GM23338 (cell line): ENCODE results near the gene MTA3. TPM values are rescaled to one million over a fixed set of nuclear protein-coding genes. Genes with fewer than 3 reads are reported as not detected.

ENCODE experiments used
- ATAC-seq: fragments of 200-7000 bp; cut with Tn5 transposase; 3 replicates; pipeline ENCODE4 v1.9.1; 2020
- DNase-seq: peaks from one replicate; pipeline ENCODE4 v3.0.0-alpha.2; 2015; ENCODE audit warnings: low spot score
- H2AFZ ChIP-seq: fragments of 200-600 bp; sonication (generic); 2 replicates; pipeline ENCODE4 v1.8.0; 2016; ENCODE audit warnings: antibody characterized with exemption, mild to moderate bottlenecking, moderate library complexity
- H3F3A ChIP-seq: fragments of 200-600 bp; sonication (generic); replicated peaks from 2 replicates; pipeline ENCODE4 v1.8.0; 2017; ENCODE audit warnings: antibody characterized with exemption, mixed run types, low read depth
- H3K27ac ChIP-seq: fragments of 200-600 bp; sonication (generic); 2 replicates; pipeline ENCODE4 v1.6.1; 2016; ENCODE audit warnings: low read depth
- H3K27me3 ChIP-seq: fragments of 200-600 bp; sonication (generic); 2 replicates; pipeline ENCODE4 v1.8.0; 2016; ENCODE audit warnings: mild to moderate bottlenecking, mixed run types, moderate library complexity; ENCODE audit not compliant: insufficient read depth
- H3K36me3 ChIP-seq: fragments of 200-600 bp; sonication (generic); 2 replicates; pipeline ENCODE4 v1.8.0; 2016; ENCODE audit warnings: mild to moderate bottlenecking; ENCODE audit not compliant: insufficient read depth
- H3K4me1 ChIP-seq: fragments of 200-600 bp; sonication (generic); 2 replicates; pipeline ENCODE4 v1.8.0; 2016; ENCODE audit warnings: mild to moderate bottlenecking, moderate library complexity; ENCODE audit not compliant: insufficient read depth
- H3K4me2 ChIP-seq: fragments of 200-600 bp; sonication (generic); 2 replicates; pipeline ENCODE4 v1.7.1; 2017; ENCODE audit warnings: mixed run types
- H3K4me3 ChIP-seq: fragments of 200-600 bp; sonication (generic); 2 replicates; pipeline ENCODE4 v1.6.1; 2016; ENCODE audit warnings: mixed run types
- H3K79me2 ChIP-seq: fragments of 200-600 bp; sonication (generic); replicated peaks from 2 replicates; pipeline ENCODE4 v1.8.0; 2017; ENCODE audit warnings: mild to moderate bottlenecking; ENCODE audit not compliant: insufficient read depth
- H3K9me2 ChIP-seq: fragments of 200-600 bp; sonication (generic); 2 replicates; pipeline ENCODE4 v1.8.0; 2017; ENCODE audit not compliant: insufficient read depth
- H4K20me1 ChIP-seq: fragments of 200-600 bp; sonication (generic); replicated peaks from 2 replicates; pipeline ENCODE4 v1.8.0; 2017; ENCODE audit warnings: mild to moderate bottlenecking; ENCODE audit not compliant: insufficient read depth
- H3K27ac Mint-ChIP-seq: 2 replicates; pipeline ENCODE4 v1.8.0; 2020; ENCODE audit warnings: inconsistent platforms, mild to moderate bottlenecking, moderate library complexity, mixed read lengths
- H3K27me3 Mint-ChIP-seq: 3 replicates; pipeline ENCODE4 v1.8.0; 2022; ENCODE audit warnings: low read depth, mild to moderate bottlenecking, moderate library complexity, mixed read lengths, inconsistent platforms; ENCODE audit not compliant: insufficient read depth, poor library complexity
- H3K36me3 Mint-ChIP-seq: 3 replicates; pipeline ENCODE4 v1.8.0; 2021; ENCODE audit warnings: low read depth, mild to moderate bottlenecking, inconsistent platforms, moderate library complexity, mixed read lengths
- H3K4me1 Mint-ChIP-seq: 3 replicates; pipeline ENCODE4 v1.8.0; 2020; ENCODE audit warnings: mild to moderate bottlenecking, inconsistent platforms, mixed read lengths
- H3K4me3 Mint-ChIP-seq: 3 replicates; pipeline ENCODE4 v1.8.0; 2021; ENCODE audit warnings: moderate library complexity, mild to moderate bottlenecking, inconsistent platforms, mixed read lengths
- H3K9me3 Mint-ChIP-seq: 3 replicates; pipeline ENCODE4 v1.8.0; 2020; ENCODE audit warnings: moderate library complexity, mild to moderate bottlenecking, inconsistent platforms, mixed read lengths
- CREB1 ChIP-seq: fragments of 250-450 bp; sonication (Bioruptor Pico); IDR thresholded peaks from 2 replicates; pipeline ENCODE4 v1.5.0; 2020; ENCODE audit warnings: low read depth, mild to moderate bottlenecking, moderate library complexity
- EZH2 ChIP-seq: fragments of 200-600 bp; sonication (generic); IDR thresholded peaks from one replicate; pipeline ENCODE4 v1.8.0; 2017; ENCODE audit warnings: antibody characterized with exemption, mild to moderate bottlenecking, low read depth; ENCODE audit not compliant: unreplicated experiment
- EZH2phosphoT487 ChIP-seq: fragments of 200-600 bp; sonication (generic); IDR thresholded peaks from one replicate; pipeline ENCODE4 v1.8.1; 2018; ENCODE audit warnings: antibody characterized with exemption; ENCODE audit not compliant: unreplicated experiment
- JUNB ChIP-seq: IDR thresholded peaks from one replicate; pipeline ENCODE4 v1.6.1; 2016; ENCODE audit warnings: antibody characterized with exemption; ENCODE audit not compliant: unreplicated experiment
- NANOG ChIP-seq: IDR thresholded peaks from 2 replicates; pipeline ENCODE4 v1.6.1; 2016; ENCODE audit warnings: antibody characterized with exemption, borderline replicate concordance
- POLR2AphosphoS5 ChIP-seq: IDR thresholded peaks from 2 replicates; pipeline ENCODE4 v1.6.1; 2016; ENCODE audit warnings: antibody characterized with exemption, low read depth
- STAT1 ChIP-seq: IDR thresholded peaks from one replicate; pipeline ENCODE4 v1.6.1; 2016; ENCODE audit warnings: antibody characterized with exemption; ENCODE audit not compliant: unreplicated experiment
- ZNF114 ChIP-seq: fragments of 250-450 bp; sonication (Bioruptor Pico); IDR thresholded peaks from 2 replicates; pipeline ENCODE4 v1.5.0; 2020; ENCODE audit warnings: mild to moderate bottlenecking, moderate library complexity
- ZNF331 ChIP-seq: fragments of 250-450 bp; sonication (Bioruptor Pico); IDR thresholded peaks from 2 replicates; pipeline ENCODE4 v1.5.0; 2020; ENCODE audit warnings: low read depth, mild to moderate bottlenecking, moderate library complexity
- polyA plus RNA-seq: library from polyadenylated mRNA; unstranded; fragments of >200 nt; fragmentation: Nextera tagmentation; extraction: Ambion mirVana; gene quantifications from 2 replicates; pipeline ENCODE4 v1.2.1, GENCODE V29; 2016
- total RNA-seq: library from RNA; depleted of rRNA; stranded (reverse); fragments of >200 nt; shearing (Covaris generic); gene quantifications from 2 replicates; pipeline ENCODE4 v1.2.3, GENCODE V29; 2014
- TF ChIP-seq, protein P1 (sequence below): IDR thresholded peaks from one replicate; pipeline ENCODE4 v1.6.1; 2018; ENCODE audit warnings: antibody characterized with exemption; ENCODE audit not compliant: unreplicated experiment
- TF ChIP-seq, protein P2 (sequence below), 2 experiments: fragments of 200-600 bp in 1 of 2; sonication (generic) in 1 of 2; conservative IDR thresholded peaks; 2 replicates each; pipeline versions ENCODE4 v1.5.1 to v1.6.1; 2016 to 2017; ENCODE audit warnings: antibody characterized with exemption in 2 of 2, low read depth in 2 of 2, mild to moderate bottlenecking in 2 of 2, moderate library complexity in 1 of 2
- TF ChIP-seq, protein P3 (sequence below): IDR thresholded peaks from 2 replicates; pipeline ENCODE4 v1.6.1; 2016; ENCODE audit warnings: antibody characterized with exemption
- TF ChIP-seq, protein P4 (sequence below): fragments of 250-450 bp; sonication (Bioruptor Pico); IDR thresholded peaks from 2 replicates; pipeline ENCODE4 v1.5.0; 2020; ENCODE audit warnings: mild to moderate bottlenecking, moderate library complexity

The MTA3 gene
- total and polyA plus RNA-seq, 2 experiments from 2014 or later, result 162 to 208 TPM

DNA sequence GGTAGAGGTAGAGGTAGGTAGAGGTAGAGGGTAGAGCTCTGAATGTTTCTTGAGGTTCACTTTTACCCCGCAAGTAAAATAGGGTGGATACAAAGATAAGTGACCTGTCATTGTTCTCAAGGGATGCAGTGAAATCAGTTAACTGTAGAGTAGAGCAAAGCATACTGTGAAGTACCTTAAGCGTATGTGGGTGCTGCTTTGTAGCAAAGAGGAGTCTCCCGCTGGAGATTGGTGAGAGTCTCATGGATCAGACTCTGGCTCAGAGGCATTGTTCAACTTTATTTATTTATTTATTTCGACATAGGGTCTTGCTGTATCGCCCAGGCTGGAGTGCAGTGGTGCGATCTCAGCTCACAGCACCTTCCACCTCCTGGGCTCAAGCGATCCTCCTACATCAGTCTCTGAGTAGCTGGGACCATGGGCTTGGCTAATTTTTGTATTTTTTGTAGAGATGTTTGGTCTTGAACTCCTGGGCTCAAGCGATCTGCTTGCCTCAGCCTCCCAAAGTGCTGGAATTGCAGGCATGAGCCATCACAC, 38.7 kb downstream of the MTA3 start:
- Histone ChIP-seq H3K27me3 (no peaks in the 10 kb centered on the region), H3K4me2 (no peak overlapping the region), H3K9me2 (no peaks in the 10 kb centered on the region), H4K20me1 (peaks cover 19% of the 10 kb centered on the region; the same call in 1 of the 2 replicates), H3K4me1 (no peaks in the 10 kb centered on the region), H3K79me2 (peaks cover 77% of the 10 kb centered on the region), H3F3A (0 out of 2 replicates have a peak, but pooled peaks cover 5% of the 10 kb centered on the region), H3K36me3 (peaks cover 16% of the 10 kb centered on the region), H3K27ac (peak overlapping the region; percentile 53; the same call in 1 of the 2 replicates), H3K4me3 (no peak overlapping the region), H2AFZ (no peak overlapping the region)
- Mint-ChIP-seq H3K27me3 (peaks cover 3% of the 10 kb centered on the region), H3K9me3 (peaks cover 20% of the 10 kb centered on the region), H3K36me3 (peaks cover 73% of the 10 kb centered on the region), H3K4me1 (no peaks in the 10 kb centered on the region), H3K27ac (no peak overlapping the region), H3K4me3 (no peak overlapping the region)
- DNase-seq, result no peak
- no peak for ATAC-seq
- TF ChIP-seq, protein P1, sequence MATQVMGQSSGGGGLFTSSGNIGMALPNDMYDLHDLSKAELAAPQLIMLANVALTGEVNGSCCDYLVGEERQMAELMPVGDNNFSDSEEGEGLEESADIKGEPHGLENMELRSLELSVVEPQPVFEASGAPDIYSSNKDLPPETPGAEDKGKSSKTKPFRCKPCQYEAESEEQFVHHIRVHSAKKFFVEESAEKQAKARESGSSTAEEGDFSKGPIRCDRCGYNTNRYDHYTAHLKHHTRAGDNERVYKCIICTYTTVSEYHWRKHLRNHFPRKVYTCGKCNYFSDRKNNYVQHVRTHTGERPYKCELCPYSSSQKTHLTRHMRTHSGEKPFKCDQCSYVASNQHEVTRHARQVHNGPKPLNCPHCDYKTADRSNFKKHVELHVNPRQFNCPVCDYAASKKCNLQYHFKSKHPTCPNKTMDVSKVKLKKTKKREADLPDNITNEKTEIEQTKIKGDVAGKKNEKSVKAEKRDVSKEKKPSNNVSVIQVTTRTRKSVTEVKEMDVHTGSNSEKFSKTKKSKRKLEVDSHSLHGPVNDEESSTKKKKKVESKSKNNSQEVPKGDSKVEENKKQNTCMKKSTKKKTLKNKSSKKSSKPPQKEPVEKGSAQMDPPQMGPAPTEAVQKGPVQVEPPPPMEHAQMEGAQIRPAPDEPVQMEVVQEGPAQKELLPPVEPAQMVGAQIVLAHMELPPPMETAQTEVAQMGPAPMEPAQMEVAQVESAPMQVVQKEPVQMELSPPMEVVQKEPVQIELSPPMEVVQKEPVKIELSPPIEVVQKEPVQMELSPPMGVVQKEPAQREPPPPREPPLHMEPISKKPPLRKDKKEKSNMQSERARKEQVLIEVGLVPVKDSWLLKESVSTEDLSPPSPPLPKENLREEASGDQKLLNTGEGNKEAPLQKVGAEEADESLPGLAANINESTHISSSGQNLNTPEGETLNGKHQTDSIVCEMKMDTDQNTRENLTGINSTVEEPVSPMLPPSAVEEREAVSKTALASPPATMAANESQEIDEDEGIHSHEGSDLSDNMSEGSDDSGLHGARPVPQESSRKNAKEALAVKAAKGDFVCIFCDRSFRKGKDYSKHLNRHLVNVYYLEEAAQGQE, result no peak
- no peak for TF ChIP-seq EZH2phosphoT487
- TF ChIP-seq, protein P2, sequence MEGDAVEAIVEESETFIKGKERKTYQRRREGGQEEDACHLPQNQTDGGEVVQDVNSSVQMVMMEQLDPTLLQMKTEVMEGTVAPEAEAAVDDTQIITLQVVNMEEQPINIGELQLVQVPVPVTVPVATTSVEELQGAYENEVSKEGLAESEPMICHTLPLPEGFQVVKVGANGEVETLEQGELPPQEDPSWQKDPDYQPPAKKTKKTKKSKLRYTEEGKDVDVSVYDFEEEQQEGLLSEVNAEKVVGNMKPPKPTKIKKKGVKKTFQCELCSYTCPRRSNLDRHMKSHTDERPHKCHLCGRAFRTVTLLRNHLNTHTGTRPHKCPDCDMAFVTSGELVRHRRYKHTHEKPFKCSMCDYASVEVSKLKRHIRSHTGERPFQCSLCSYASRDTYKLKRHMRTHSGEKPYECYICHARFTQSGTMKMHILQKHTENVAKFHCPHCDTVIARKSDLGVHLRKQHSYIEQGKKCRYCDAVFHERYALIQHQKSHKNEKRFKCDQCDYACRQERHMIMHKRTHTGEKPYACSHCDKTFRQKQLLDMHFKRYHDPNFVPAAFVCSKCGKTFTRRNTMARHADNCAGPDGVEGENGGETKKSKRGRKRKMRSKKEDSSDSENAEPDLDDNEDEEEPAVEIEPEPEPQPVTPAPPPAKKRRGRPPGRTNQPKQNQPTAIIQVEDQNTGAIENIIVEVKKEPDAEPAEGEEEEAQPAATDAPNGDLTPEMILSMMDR (conservative IDR thresholded peaks at IDR 0.05; ENCODE audit: low read depth in 2 of 2), result no peak
- TF ChIP-seq, protein P3, sequence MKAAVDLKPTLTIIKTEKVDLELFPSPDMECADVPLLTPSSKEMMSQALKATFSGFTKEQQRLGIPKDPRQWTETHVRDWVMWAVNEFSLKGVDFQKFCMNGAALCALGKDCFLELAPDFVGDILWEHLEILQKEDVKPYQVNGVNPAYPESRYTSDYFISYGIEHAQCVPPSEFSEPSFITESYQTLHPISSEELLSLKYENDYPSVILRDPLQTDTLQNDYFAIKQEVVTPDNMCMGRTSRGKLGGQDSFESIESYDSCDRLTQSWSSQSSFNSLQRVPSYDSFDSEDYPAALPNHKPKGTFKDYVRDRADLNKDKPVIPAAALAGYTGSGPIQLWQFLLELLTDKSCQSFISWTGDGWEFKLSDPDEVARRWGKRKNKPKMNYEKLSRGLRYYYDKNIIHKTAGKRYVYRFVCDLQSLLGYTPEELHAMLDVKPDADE, result no peak
- TF ChIP-seq NANOG, result no peak
- no peak for TF ChIP-seq ZNF114 (CRISPR knock-in tag)
- TF ChIP-seq, protein P4, sequence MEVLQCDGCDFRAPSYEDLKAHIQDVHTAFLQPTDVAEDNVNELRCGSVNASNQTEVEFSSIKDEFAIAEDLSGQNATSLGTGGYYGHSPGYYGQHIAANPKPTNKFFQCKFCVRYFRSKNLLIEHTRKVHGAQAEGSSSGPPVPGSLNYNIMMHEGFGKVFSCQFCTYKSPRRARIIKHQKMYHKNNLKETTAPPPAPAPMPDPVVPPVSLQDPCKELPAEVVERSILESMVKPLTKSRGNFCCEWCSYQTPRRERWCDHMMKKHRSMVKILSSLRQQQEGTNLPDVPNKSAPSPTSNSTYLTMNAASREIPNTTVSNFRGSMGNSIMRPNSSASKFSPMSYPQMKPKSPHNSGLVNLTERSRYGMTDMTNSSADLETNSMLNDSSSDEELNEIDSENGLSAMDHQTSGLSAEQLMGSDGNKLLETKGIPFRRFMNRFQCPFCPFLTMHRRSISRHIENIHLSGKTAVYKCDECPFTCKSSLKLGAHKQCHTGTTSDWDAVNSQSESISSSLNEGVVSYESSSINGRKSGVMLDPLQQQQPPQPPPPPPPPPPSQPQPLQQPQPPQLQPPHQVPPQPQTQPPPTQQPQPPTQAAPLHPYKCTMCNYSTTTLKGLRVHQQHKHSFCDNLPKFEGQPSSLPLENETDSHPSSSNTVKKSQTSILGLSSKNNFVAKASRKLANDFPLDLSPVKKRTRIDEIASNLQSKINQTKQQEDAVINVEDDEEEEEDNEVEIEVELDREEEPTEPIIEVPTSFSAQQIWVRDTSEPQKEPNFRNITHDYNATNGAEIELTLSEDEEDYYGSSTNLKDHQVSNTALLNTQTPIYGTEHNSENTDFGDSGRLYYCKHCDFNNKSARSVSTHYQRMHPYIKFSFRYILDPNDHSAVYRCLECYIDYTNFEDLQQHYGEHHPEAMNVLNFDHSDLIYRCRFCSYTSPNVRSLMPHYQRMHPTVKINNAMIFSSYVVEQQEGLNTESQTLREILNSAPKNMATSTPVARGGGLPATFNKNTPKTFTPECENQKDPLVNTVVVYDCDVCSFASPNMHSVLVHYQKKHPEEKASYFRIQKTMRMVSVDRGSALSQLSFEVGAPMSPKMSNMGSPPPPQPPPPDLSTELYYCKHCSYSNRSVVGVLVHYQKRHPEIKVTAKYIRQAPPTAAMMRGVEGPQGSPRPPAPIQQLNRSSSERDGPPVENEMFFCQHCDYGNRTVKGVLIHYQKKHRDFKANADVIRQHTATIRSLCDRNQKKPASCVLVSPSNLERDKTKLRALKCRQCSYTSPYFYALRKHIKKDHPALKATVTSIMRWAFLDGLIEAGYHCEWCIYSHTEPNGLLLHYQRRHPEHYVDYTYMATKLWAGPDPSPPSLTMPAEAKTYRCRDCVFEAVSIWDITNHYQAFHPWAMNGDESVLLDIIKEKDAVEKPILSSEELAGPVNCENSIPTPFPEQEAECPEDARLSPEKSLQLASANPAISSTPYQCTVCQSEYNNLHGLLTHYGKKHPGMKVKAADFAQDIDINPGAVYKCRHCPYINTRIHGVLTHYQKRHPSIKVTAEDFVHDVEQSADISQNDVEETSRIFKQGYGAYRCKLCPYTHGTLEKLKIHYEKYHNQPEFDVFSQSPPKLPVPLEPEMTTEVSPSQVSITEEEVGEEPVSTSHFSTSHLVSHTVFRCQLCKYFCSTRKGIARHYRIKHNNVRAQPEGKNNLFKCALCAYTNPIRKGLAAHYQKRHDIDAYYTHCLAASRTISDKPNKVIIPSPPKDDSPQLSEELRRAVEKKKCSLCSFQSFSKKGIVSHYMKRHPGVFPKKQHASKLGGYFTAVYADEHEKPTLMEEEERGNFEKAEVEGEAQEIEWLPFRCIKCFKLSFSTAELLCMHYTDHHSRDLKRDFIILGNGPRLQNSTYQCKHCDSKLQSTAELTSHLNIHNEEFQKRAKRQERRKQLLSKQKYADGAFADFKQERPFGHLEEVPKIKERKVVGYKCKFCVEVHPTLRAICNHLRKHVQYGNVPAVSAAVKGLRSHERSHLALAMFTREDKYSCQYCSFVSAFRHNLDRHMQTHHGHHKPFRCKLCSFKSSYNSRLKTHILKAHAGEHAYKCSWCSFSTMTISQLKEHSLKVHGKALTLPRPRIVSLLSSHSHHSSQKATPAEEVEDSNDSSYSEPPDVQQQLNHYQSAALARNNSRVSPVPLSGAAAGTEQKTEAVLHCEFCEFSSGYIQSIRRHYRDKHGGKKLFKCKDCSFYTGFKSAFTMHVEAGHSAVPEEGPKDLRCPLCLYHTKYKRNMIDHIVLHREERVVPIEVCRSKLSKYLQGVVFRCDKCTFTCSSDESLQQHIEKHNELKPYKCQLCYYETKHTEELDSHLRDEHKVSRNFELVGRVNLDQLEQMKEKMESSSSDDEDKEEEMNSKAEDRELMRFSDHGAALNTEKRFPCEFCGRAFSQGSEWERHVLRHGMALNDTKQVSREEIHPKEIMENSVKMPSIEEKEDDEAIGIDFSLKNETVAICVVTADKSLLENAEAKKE (CRISPR knock-in tag), result no peak
- no peak for TF ChIP-seq CREB1 (CRISPR knock-in tag)
- TF ChIP-seq EZH2, result no peak
- no peak for TF ChIP-seq ZNF331
- TF ChIP-seq POLR2AphosphoS5, result no peak
- TF ChIP-seq JUNB, result no peak
- no peak for TF ChIP-seq STAT1
